ENCODE results near the gene FAM3C.

Gene FAM3C

GRCh38 chr7:121397822-121398221 lies 1.7 kb upstream of the FAM3C start:
- CTCF ChIA-PET: interaction anchor here (0.7 to 4.7 kb wide), 10 partner anchors 9 to 150 kb away, joined by 3 to 58 read pairs (median 8); no protein-coding TSS in a partner anchor
- H3K9me3 Mint-ChIP-seq: no peaks in the 10 kb centered on the region
- no peak overlapping the region for H3K27ac Mint-ChIP-seq
- no peak overlapping the region for H3K4me3 Mint-ChIP-seq
- no peak for DNase-seq
- H3K27me3 Mint-ChIP-seq: no peaks in the 10 kb centered on the region
- peaks cover 2% of the 10 kb centered on the region for H3K36me3 Mint-ChIP-seq
- peaks cover 18% of the 10 kb centered on the region for H3K4me1 Mint-ChIP-seq

GRCh38 chr7:121397361-121397760 lies 1.3 kb upstream of the FAM3C start:
- no peak overlapping the region for H3K27ac Mint-ChIP-seq
- peaks cover 18% of the 10 kb centered on the region for H3K4me1 Mint-ChIP-seq
- H3K4me3 Mint-ChIP-seq: peak overlapping the region; percentile 17
- H3K36me3 Mint-ChIP-seq: peaks cover 7% of the 10 kb centered on the region
- no peaks in the 10 kb centered on the region for H3K9me3 Mint-ChIP-seq
- no peak for DNase-seq
- CTCF ChIA-PET: interaction anchor here (1.1 to 4.7 kb wide), 11 partner anchors 8 to 150 kb away, joined by 3 to 58 read pairs (median 9); no protein-coding TSS in a partner anchor
- no peaks in the 10 kb centered on the region for H3K27me3 Mint-ChIP-seq

- H3K27me3 Mint-ChIP-seq: no peaks in the 10 kb centered on the region
- H3K9me3 Mint-ChIP-seq: no peaks in the 10 kb centered on the region
- peak overlapping the region; percentile 85 for H3K4me3 Mint-ChIP-seq
- CTCF ChIA-PET: interaction anchor here (0.6 to 4.7 kb wide), 16 partner anchors 8 to 152 kb away, joined by 3 to 58 read pairs (median 6); no protein-coding TSS in a partner anchor
- H3K27ac Mint-ChIP-seq: peak overlapping the region; percentile 75
- peaks cover 11% of the 10 kb centered on the region for H3K36me3 Mint-ChIP-seq
- H3K4me1 Mint-ChIP-seq: peaks cover 34% of the 10 kb centered on the region
- peak; percentile 58 for DNase-seq
Measured at GRCh38 chr7:121395494-121395960, 581 bp downstream of the FAM3C start.

- Mint-ChIP-seq H3K36me3 (peaks cover 11% of the 10 kb centered on the region), H3K4me1 (peaks cover 42% of the 10 kb centered on the region)
Measured at GRCh38 chr7:121394709-121395140, 1.4 kb downstream of the FAM3C start.

GRCh38 chr7:121393005-121393366 lies 3.1 kb downstream of the FAM3C start:
- Mint-ChIP-seq H3K9me3 (no peaks in the 10 kb centered on the region), H3K27ac (no peak overlapping the region), H3K27me3 (no peaks in the 10 kb centered on the region), H3K4me3 (no peak overlapping the region), H3K36me3 (peaks cover 11% of the 10 kb centered on the region), H3K4me1 (peaks cover 44% of the 10 kb centered on the region)
- DNase-seq: no peak
- CTCF ChIA-PET: no interaction called here

More at GRCh38 chr7:121394709-121395140, 1.4 kb downstream of the FAM3C start:
- no peaks in the 10 kb centered on the region for H3K27me3 Mint-ChIP-seq
- no peak overlapping the region for H3K27ac Mint-ChIP-seq
- CTCF ChIA-PET: interaction anchor here (1.1 to 4.7 kb wide), 6 partner anchors 12 to 153 kb away, joined by 5 to 58 read pairs (median 8); no protein-coding TSS in a partner anchor
- peak overlapping the region; percentile 18 for H3K4me3 Mint-ChIP-seq
- H3K9me3 Mint-ChIP-seq: no peaks in the 10 kb centered on the region
- DNase-seq: no peak

GRCh38 chr7:121392277-121393004 lies 3.7 kb downstream of the FAM3C start:
- Mint-ChIP-seq H3K4me1 (peaks cover 44% of the 10 kb centered on the region), H3K27ac (no peak overlapping the region), H3K4me3 (no peak overlapping the region), H3K36me3 (peaks cover 11% of the 10 kb centered on the region), H3K27me3 (no peaks in the 10 kb centered on the region), H3K9me3 (no peaks in the 10 kb centered on the region)
- CTCF ChIA-PET: interaction anchor here (1.2 kb wide), 1 partner anchor 25 kb away, joined by 4 read pairs; no protein-coding TSS in a partner anchor
- no peak for DNase-seq

GRCh38 chr7:121391686-121392085 lies 4.4 kb downstream of the FAM3C start:
- peaks cover 44% of the 10 kb centered on the region for H3K4me1 Mint-ChIP-seq
- peaks cover 14% of the 10 kb centered on the region for H3K36me3 Mint-ChIP-seq
- CTCF ChIA-PET: interaction anchor here (1.2 kb wide), 1 partner anchor 25 kb away, joined by 4 read pairs; no protein-coding TSS in a partner anchor
- H3K4me3 Mint-ChIP-seq: no peak overlapping the region
- no peaks in the 10 kb centered on the region for H3K9me3 Mint-ChIP-seq
- no peaks in the 10 kb centered on the region for H3K27me3 Mint-ChIP-seq
- DNase-seq: no peak
- H3K27ac Mint-ChIP-seq: no peak overlapping the region

GRCh38 chr7:121390617-121391016 lies 5.5 kb downstream of the FAM3C start:
- peaks cover 14% of the 10 kb centered on the region for H3K36me3 Mint-ChIP-seq
- no peak for DNase-seq
- CTCF ChIA-PET: no interaction called here
- no peaks in the 10 kb centered on the region for H3K27me3 Mint-ChIP-seq
- H3K4me1 Mint-ChIP-seq: peaks cover 50% of the 10 kb centered on the region
- no peaks in the 10 kb centered on the region for H3K9me3 Mint-ChIP-seq
- no peak overlapping the region for H3K4me3 Mint-ChIP-seq
- H3K27ac Mint-ChIP-seq: no peak overlapping the region

- Mint-ChIP-seq H3K27me3 (no peaks in the 10 kb centered on the region), H3K4me3 (no peak overlapping the region), H3K9me3 (no peaks in the 10 kb centered on the region), H3K27ac (no peak overlapping the region), H3K36me3 (peaks cover 14% of the 10 kb centered on the region), H3K4me1 (peaks cover 52% of the 10 kb centered on the region)
- CTCF ChIA-PET: no interaction called here
- no peak for DNase-seq
Measured at GRCh38 chr7:121390109-121390508, 6.0 kb downstream of the FAM3C start.

GRCh38 chr7:121388950-121389349 lies 7.2 kb downstream of the FAM3C start:
- no peaks in the 10 kb centered on the region for H3K27me3 Mint-ChIP-seq
- CTCF ChIA-PET: interaction anchor here (0.8 to 1.0 kb wide), 3 partner anchors 9 to 158 kb away, joined by 3 to 5 read pairs (median 3); no protein-coding TSS in a partner anchor

GRCh38 chr7:121385800-121386179 lies 10.3 kb downstream of the FAM3C start:
- CTCF ChIA-PET: interaction anchor here (1.0 to 2.5 kb wide), 3 partner anchors 11 to 248 kb away, joined by 3 to 16 read pairs (median 4); partner anchors contain the start of gene FAM3C

More at GRCh38 chr7:121388950-121389349, 7.2 kb downstream of the FAM3C start:
- no peak overlapping the region for H3K4me3 Mint-ChIP-seq
- no peak for DNase-seq
- H3K9me3 Mint-ChIP-seq: no peaks in the 10 kb centered on the region
- H3K27ac Mint-ChIP-seq: no peak overlapping the region
- peaks cover 14% of the 10 kb centered on the region for H3K36me3 Mint-ChIP-seq
- H3K4me1 Mint-ChIP-seq: peaks cover 51% of the 10 kb centered on the region

GRCh38 chr7:121385056-121385799 lies 10.9 kb downstream of the FAM3C start:
- Mint-ChIP-seq H3K27ac (no peak overlapping the region), H3K36me3 (peaks cover 4% of the 10 kb centered on the region), H3K4me1 (peaks cover 35% of the 10 kb centered on the region), H3K4me3 (no peak overlapping the region), H3K27me3 (no peaks in the 10 kb centered on the region), H3K9me3 (no peaks in the 10 kb centered on the region)
- CTCF ChIA-PET: interaction anchor here (1.1 to 2.5 kb wide), 2 partner anchors 11 to 248 kb away, joined by 3 to 16 read pairs; partner anchors contain the start of gene FAM3C
- DNase-seq: no peak

More at GRCh38 chr7:121385800-121386179, 10.3 kb downstream of the FAM3C start:
- no peaks in the 10 kb centered on the region for H3K9me3 Mint-ChIP-seq
- H3K27me3 Mint-ChIP-seq: no peaks in the 10 kb centered on the region
- H3K4me3 Mint-ChIP-seq: no peak overlapping the region
- DNase-seq: no peak
- peaks cover 4% of the 10 kb centered on the region for H3K36me3 Mint-ChIP-seq
- no peak overlapping the region for H3K27ac Mint-ChIP-seq
- H3K4me1 Mint-ChIP-seq: peaks cover 40% of the 10 kb centered on the region

GRCh38 chr7:121384265-121384664 lies 11.8 kb downstream of the FAM3C start:
- Mint-ChIP-seq H3K27ac (no peak overlapping the region), H3K9me3 (no peaks in the 10 kb centered on the region), H3K27me3 (no peaks in the 10 kb centered on the region), H3K36me3 (peaks cover 6% of the 10 kb centered on the region), H3K4me1 (peaks cover 28% of the 10 kb centered on the region), H3K4me3 (no peak overlapping the region)
- CTCF ChIA-PET: interaction anchor here (1.3 to 2.5 kb wide), 4 partner anchors 12 to 17 kb away, joined by 3 to 16 read pairs (median 6); partner anchors contain the start of gene FAM3C
- no peak for DNase-seq

All from activated naive CD4-positive, alpha-beta T cell treated with anti-CD3 and anti-CD28 coated beads, Interleukin-2, amount 10 ng/mL, durations not matched to agents 7 days and 5 days (primary cell).